Smooth muscle cell (in vitro differentiated cells): ENCODE results near the gene ABTB1. TPM values are rescaled to one million over a fixed set of nuclear protein-coding genes. Genes with fewer than 3 reads are reported as not detected.

Experiments used
- DNase-seq: peaks from one replicate; lab custom pipeline; 2025; ENCODE audit not compliant: unreplicated experiment; lab: John Stamatoyannopoulos, UW
- H2AFZ ChIP-seq: fragments of 200-600 bp; sonication (generic); 2 replicates; pipeline ENCODE4 v1.6.0; 2016; ENCODE audit warnings: antibody characterized with exemption, low read depth, mild to moderate bottlenecking
- H3F3A ChIP-seq: fragments of 200-600 bp; sonication (generic); 2 replicates; pipeline ENCODE4 v1.6.0; 2017; ENCODE audit warnings: antibody characterized with exemption, low read depth
- H3K27ac ChIP-seq: fragments of 200-600 bp; sonication (generic); 2 replicates; pipeline ENCODE4 v1.5.1; 2016; ENCODE audit warnings: low read depth, mild to moderate bottlenecking
- H3K27me3 ChIP-seq: fragments of 200-600 bp; sonication (generic); 2 replicates; pipeline ENCODE4 v1.6.1; 2016; ENCODE audit warnings: low read depth, mild to moderate bottlenecking
- H3K36me3 ChIP-seq: fragments of 200-600 bp; sonication (generic); 2 replicates; pipeline ENCODE4 v1.5.1; 2016; ENCODE audit warnings: low read depth
- H3K4me1 ChIP-seq: fragments of 200-600 bp; sonication (generic); 2 replicates; pipeline ENCODE4 v1.5.1; 2016; ENCODE audit warnings: low read depth
- H3K4me2 ChIP-seq: fragments of 200-600 bp; sonication (generic); 2 replicates; pipeline ENCODE4 v1.6.0; 2016; ENCODE audit warnings: mild to moderate bottlenecking
- H3K4me3 ChIP-seq: fragments of 200-600 bp; sonication (generic); 2 replicates; pipeline ENCODE4 v1.5.1; 2016; ENCODE audit warnings: mild to moderate bottlenecking
- H3K79me2 ChIP-seq: fragments of 200-600 bp; sonication (generic); 2 replicates; pipeline ENCODE4 v1.6.0; 2016; ENCODE audit warnings: low read depth, mild to moderate bottlenecking
- H3K9ac ChIP-seq: fragments of 200-600 bp; sonication (generic); 2 replicates; pipeline ENCODE4 v1.6.0; 2016; ENCODE audit warnings: low read depth
- H3K9me3 ChIP-seq: fragments of 200-600 bp; sonication (generic); replicated peaks from 2 replicates; pipeline ENCODE4 v1.5.1; 2016; ENCODE audit warnings: low read depth
- H4K20me1 ChIP-seq: fragments of 200-600 bp; sonication (generic); 2 replicates; pipeline ENCODE4 v1.6.0; 2016; ENCODE audit warnings: low read depth
- WGBS: methylation state at CpG from one replicate; pipeline ENCODE4 v1.1.7; 2016; ENCODE audit warnings: low lambda C conversion rate; 5-methylcytosine and 5-hydroxymethylcytosine counted together
- polyA plus RNA-seq: library from polyadenylated mRNA; unstranded; fragments of >200 nt; fragmentation: Nextera tagmentation; extraction: Ambion mirVana; gene quantifications from 2 replicates; pipeline ENCODE4 v1.2.1, GENCODE V29; 2016
- total RNA-seq: library from RNA; depleted of rRNA; stranded (reverse); fragments of >200 nt; gene quantifications from 2 replicates; pipeline ENCODE4 v1.2.3, GENCODE V29; 2014
- TF ChIP-seq, protein P1 (sequence below): fragments of 200-600 bp; sonication (generic); IDR thresholded peaks from 2 replicates; pipeline ENCODE4 v1.5.1; 2017; ENCODE audit warnings: borderline replicate concordance, mild to moderate bottlenecking, antibody characterized with exemption; ENCODE audit not compliant: insufficient read depth, poor library complexity, severe bottlenecking

Gene ABTB1
- total RNA-seq = 2.8 and 5.7 TPM in 2 replicates
- polyA plus RNA-seq = 14.0 and 17.9 TPM in 2 replicates

GRCh38 chr3:127672429-127673190 is at the start of gene ABTB1:
Gene ABTB1, plus strand, starts transcription at chr3:127672952. Its CDS starts 74 bp downstream, at chr3:127673026.
- H3F3A ChIP-seq = no peaks in the 10 kb centered on the region
- peak within 1 kb of the TSS; percentile 98 for H3K4me2 ChIP-seq
- H3K79me2 ChIP-seq = no peaks in the 10 kb centered on the region
- H2AFZ ChIP-seq = peak within 1 kb of the TSS; percentile 94
- no peaks in the 10 kb centered on the region for H3K27me3 ChIP-seq
- peak within 1 kb of the TSS; percentile 32 for H3K27ac ChIP-seq
- TF ChIP-seq, protein P1, sequence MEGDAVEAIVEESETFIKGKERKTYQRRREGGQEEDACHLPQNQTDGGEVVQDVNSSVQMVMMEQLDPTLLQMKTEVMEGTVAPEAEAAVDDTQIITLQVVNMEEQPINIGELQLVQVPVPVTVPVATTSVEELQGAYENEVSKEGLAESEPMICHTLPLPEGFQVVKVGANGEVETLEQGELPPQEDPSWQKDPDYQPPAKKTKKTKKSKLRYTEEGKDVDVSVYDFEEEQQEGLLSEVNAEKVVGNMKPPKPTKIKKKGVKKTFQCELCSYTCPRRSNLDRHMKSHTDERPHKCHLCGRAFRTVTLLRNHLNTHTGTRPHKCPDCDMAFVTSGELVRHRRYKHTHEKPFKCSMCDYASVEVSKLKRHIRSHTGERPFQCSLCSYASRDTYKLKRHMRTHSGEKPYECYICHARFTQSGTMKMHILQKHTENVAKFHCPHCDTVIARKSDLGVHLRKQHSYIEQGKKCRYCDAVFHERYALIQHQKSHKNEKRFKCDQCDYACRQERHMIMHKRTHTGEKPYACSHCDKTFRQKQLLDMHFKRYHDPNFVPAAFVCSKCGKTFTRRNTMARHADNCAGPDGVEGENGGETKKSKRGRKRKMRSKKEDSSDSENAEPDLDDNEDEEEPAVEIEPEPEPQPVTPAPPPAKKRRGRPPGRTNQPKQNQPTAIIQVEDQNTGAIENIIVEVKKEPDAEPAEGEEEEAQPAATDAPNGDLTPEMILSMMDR = no peak
- H3K36me3 ChIP-seq = no peaks in the 10 kb centered on the region
- DNase-seq = peak; percentile 50
- WGBS = 1% methylated on average over 29 of the region's 102 CpGs
- peak within 1 kb of the TSS; percentile 90 for H3K9ac ChIP-seq
- H3K4me3 ChIP-seq = peak within 1 kb of the TSS; percentile 87
- no peaks in the 10 kb centered on the region for H3K9me3 ChIP-seq
- no peaks in the 10 kb centered on the region for H4K20me1 ChIP-seq
- no peaks in the 10 kb centered on the region for H3K4me1 ChIP-seq

DNA sequence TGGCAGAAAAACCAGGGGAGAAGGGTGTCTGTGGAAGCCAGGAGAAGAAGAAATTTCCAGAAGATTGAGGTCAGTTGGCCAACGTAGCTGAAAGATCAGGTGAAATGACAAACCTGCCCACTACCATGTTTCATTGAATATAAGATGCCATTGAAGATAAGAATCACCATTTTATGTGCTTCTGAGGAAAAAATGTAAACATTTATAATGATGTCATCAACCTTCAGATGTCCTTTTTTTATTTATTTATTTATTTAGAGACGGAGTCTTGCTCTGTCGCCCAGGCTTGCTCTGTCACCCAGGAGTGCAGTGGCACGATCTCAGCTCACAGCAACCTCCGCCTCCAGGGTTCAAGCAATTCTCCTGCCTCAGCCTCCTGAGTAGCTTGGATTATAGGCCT is 48.7 kb upstream of the ABTB1 start:
- WGBS = 93% methylated on average over 5 of the region's 5 CpGs
- H3K9me3 ChIP-seq = no peaks in the 10 kb centered on the region
- TF ChIP-seq, protein P1 = no peak
- DNase-seq = no peak
- no peak overlapping the region for H3K4me2 ChIP-seq
- no peaks in the 10 kb centered on the region for H3K36me3 ChIP-seq
- H3K27ac ChIP-seq = no peak overlapping the region
- H3K4me3 ChIP-seq = no peak overlapping the region
- H3K79me2 ChIP-seq = no peaks in the 10 kb centered on the region
- no peaks in the 10 kb centered on the region for H4K20me1 ChIP-seq
- no peak overlapping the region for H3K9ac ChIP-seq
- no peaks in the 10 kb centered on the region for H3K4me1 ChIP-seq
- no peaks in the 10 kb centered on the region for H3F3A ChIP-seq
- peaks cover 33% of the 10 kb centered on the region for H3K27me3 ChIP-seq
- H2AFZ ChIP-seq = no peak overlapping the region

DNA sequence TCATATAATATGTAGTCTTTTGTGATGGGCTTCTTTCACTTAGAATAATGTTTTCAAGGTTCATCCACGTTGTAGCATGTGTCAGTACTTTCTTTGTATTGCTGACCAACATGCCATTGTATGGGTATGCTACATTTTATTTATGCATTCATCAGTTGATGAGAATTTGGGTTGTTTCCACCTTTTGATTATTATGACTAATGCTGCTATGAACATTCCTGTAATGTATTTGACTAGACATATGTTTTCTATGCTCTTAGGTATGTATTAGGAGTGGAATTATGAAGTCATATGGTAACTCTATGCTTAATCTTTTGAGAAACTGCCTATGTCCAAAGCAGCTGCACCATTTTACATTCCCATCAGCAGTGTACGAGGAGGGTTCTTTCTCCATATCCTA is 46.9 kb upstream of the ABTB1 start:
- peaks cover 48% of the 10 kb centered on the region for H3K27me3 ChIP-seq
- H2AFZ ChIP-seq = no peak overlapping the region
- H3K4me3 ChIP-seq = no peak overlapping the region
- no peaks in the 10 kb centered on the region for H3K4me1 ChIP-seq
- DNase-seq = no peak
- no peaks in the 10 kb centered on the region for H3F3A ChIP-seq
- no peak overlapping the region for H3K4me2 ChIP-seq
- TF ChIP-seq, protein P1 = no peak
- no peaks in the 10 kb centered on the region for H3K79me2 ChIP-seq
- no peaks in the 10 kb centered on the region for H3K36me3 ChIP-seq
- no peak overlapping the region for H3K9ac ChIP-seq
- H3K27ac ChIP-seq = no peak overlapping the region
- no peaks in the 10 kb centered on the region for H3K9me3 ChIP-seq
- no peaks in the 10 kb centered on the region for H4K20me1 ChIP-seq
- 74% methylated on average over 2 of the region's 2 CpGs for WGBS

GRCh38 chr3:127628426-127628787 is 44.3 kb upstream of the ABTB1 start:
- no peaks in the 10 kb centered on the region for H3F3A ChIP-seq
- no peaks in the 10 kb centered on the region for H3K9me3 ChIP-seq
- TF ChIP-seq, protein P1 = no peak
- no peak overlapping the region for H2AFZ ChIP-seq
- no peaks in the 10 kb centered on the region for H4K20me1 ChIP-seq
- peaks cover 60% of the 10 kb centered on the region for H3K27me3 ChIP-seq
- 95% methylated on average over 4 of the region's 4 CpGs for WGBS
- peak overlapping the region; percentile 28 for H3K4me3 ChIP-seq
- H3K36me3 ChIP-seq = no peaks in the 10 kb centered on the region
- no peak overlapping the region for H3K9ac ChIP-seq
- H3K27ac ChIP-seq = no peak overlapping the region
- no peaks in the 10 kb centered on the region for H3K4me1 ChIP-seq
- DNase-seq = no peak
- no peaks in the 10 kb centered on the region for H3K79me2 ChIP-seq
- no peak overlapping the region for H3K4me2 ChIP-seq
